A549 (cell line): Measurements from ENCODE around the gene PTPA. TPM values are rescaled to one million over a fixed set of nuclear protein-coding genes. Genes with fewer than 3 reads are reported as not detected.

Experiments used
- ATAC-seq, 2 experiments: fragments of 200-7000 bp in 1 of 2; fragments of >200 bp in 1 of 2; cut with Nextera tagmentation in 1 of 2; cut with Tn5 transposase in 1 of 2; 3 replicates each; pipeline versions ENCODE4 v1.8.0 to v1.9.1; 2018 to 2020; ENCODE audit warnings: mild to moderate bottlenecking in 1 of 2, moderate library complexity in 1 of 2
- CTCF ChIA-PET: fragments of 300-600 bp; sonication (Branson Sonifier 250); formaldehyde crosslinking; extraction: SDS; loops from one replicate; lab custom pipeline; 2021; ENCODE audit warnings: antibody characterized with exemption, inconsistent platforms; lab: Yijun Ruan, JAX
- POLR2A ChIA-PET: fragments of 350-600 bp; formaldehyde crosslinking; extraction: SDS; loops from one replicate; lab custom pipeline; 2021; ENCODE audit warnings: antibody characterized with exemption, inconsistent platforms; lab: Yijun Ruan, JAX
- DNase-seq, 2 experiments: peaks; one replicate each; pipeline versions ENCODE4 v3.0.0 to v3.0.0-alpha.2; 2011 to 2016; ENCODE audit warnings: low read depth in 1 of 2, low spot score in 1 of 2
- FAIRE-seq: peaks from 2 replicates; lab custom pipeline; 2011; peaks lifted over from hg19 to GRCh38; lab: Jason Lieb, UNC
- H3K27ac ChIP-seq, 2 experiments: fragments of >200 bp; sonication (Bioruptor Twin); formaldehyde crosslinking; 3 replicates each; pipeline ENCODE4 v1.5.1; 2016 to 2017
- H3K4me1 ChIP-seq: fragments of >200 bp; sonication (Bioruptor Twin); formaldehyde crosslinking; 3 replicates; pipeline ENCODE4 v1.6.1; 2016
- H3K4me2 ChIP-seq: fragments of >200 bp; sonication (Bioruptor Twin); formaldehyde crosslinking; 3 replicates; pipeline ENCODE4 v1.6.1; 2016
- H3K4me3 ChIP-seq: fragments of >200 bp; sonication (Bioruptor Twin); formaldehyde crosslinking; 3 replicates; pipeline ENCODE4 v1.5.1; 2016
- H3K9me3 ChIP-seq: fragments of >200 bp; sonication (Bioruptor Twin); formaldehyde crosslinking; 3 replicates; pipeline ENCODE4 v1.6.1; 2016
- CEBPB ChIP-seq, 2 experiments: fragments of >200 bp in 1 of 2; sonication (Bioruptor Twin) in 1 of 2; formaldehyde crosslinking in 1 of 2; IDR thresholded peaks; 2 replicates each; pipeline ENCODE4 v1.6.1; 2012 to 2016
- CHD4 ChIP-seq: fragments of 200-600 bp; sonication (generic); IDR thresholded peaks from 2 replicates; pipeline ENCODE4 v1.6.1; 2016; ENCODE audit warnings: antibody characterized with exemption, mild to moderate bottlenecking, borderline replicate concordance
- E2F6 ChIP-seq: IDR thresholded peaks from 2 replicates; pipeline ENCODE4 v1.6.1; 2012; ENCODE audit warnings: low read depth, borderline replicate concordance
- HDAC2 ChIP-seq: fragments of 200-600 bp; sonication (generic); IDR thresholded peaks from 2 replicates; pipeline ENCODE4 v1.6.1; 2016
- HEYL ChIP-seq: fragments of 250-450 bp; sonication (Bioruptor Pico); IDR thresholded peaks from 2 replicates; pipeline ENCODE4 v1.8.0; 2021; ENCODE audit warnings: mild to moderate bottlenecking, moderate library complexity
- HOXA7 ChIP-seq: fragments of 250-450 bp; sonication (Bioruptor Pico); IDR thresholded peaks from 2 replicates; pipeline ENCODE4 v1.5.0; 2020; ENCODE audit warnings: mild to moderate bottlenecking, moderate library complexity
- NPAS2 ChIP-seq: fragments of 250-450 bp; sonication (Bioruptor Pico); IDR thresholded peaks from 2 replicates; pipeline ENCODE4 v1.8.0; 2022; ENCODE audit warnings: mild to moderate bottlenecking, moderate library complexity, borderline replicate concordance
- PHF8 ChIP-seq: fragments of 200-600 bp; sonication (generic); IDR thresholded peaks from 2 replicates; pipeline ENCODE4 v1.6.1; 2016; ENCODE audit warnings: low read depth, mild to moderate bottlenecking, antibody characterized with exemption, moderate library complexity, borderline replicate concordance
- POLR2A ChIP-seq: IDR thresholded peaks from 2 replicates; pipeline ENCODE4 v1.6.1; 2012; ENCODE audit warnings: mild to moderate bottlenecking, low read length
- RAD21 ChIP-seq, 2 experiments: fragments of >200 bp in 1 of 2; sonication (Bioruptor Twin) in 1 of 2; formaldehyde crosslinking in 1 of 2; IDR thresholded peaks in 1 of 2; conservative IDR thresholded peaks in 1 of 2; 2 replicates in 1 of 2; 3 replicates in 1 of 2; pipeline ENCODE4 v1.6.1; 2012 to 2018; ENCODE audit warnings: inconsistent platforms in 1 of 2
- REST ChIP-seq: fragments of 200-600 bp; sonication (generic); IDR thresholded peaks from 2 replicates; pipeline ENCODE4 v1.6.1; 2016; ENCODE audit warnings: antibody characterized with exemption, mild to moderate bottlenecking, moderate library complexity
- RNF2 ChIP-seq: fragments of 200-600 bp; sonication (generic); IDR thresholded peaks from 2 replicates; pipeline ENCODE4 v1.6.1; 2016; ENCODE audit warnings: low read depth, mild to moderate bottlenecking, antibody characterized with exemption, moderate library complexity, borderline replicate concordance
- SMC3 ChIP-seq: fragments of >200 bp; sonication (Bioruptor Twin); formaldehyde crosslinking; IDR thresholded peaks from 3 replicates; pipeline ENCODE4 v1.6.1; 2018; ENCODE audit warnings: inconsistent platforms
- ZC3H11A ChIP-seq: fragments of 450-650 bp; IDR thresholded peaks from 2 replicates; pipeline ENCODE4 v1.6.1; 2014; ENCODE audit warnings: antibody characterized with exemption, mild to moderate bottlenecking
- ZNF302 ChIP-seq: fragments of 250-450 bp; sonication (Bioruptor Pico); IDR thresholded peaks from 2 replicates; pipeline ENCODE4 v1.9.0; 2021; ENCODE audit warnings: inconsistent platforms, mild to moderate bottlenecking, moderate library complexity
- WGBS: methylation state at CpG from one replicate; pipeline ENCODE4 v1.1.6; 2017; ENCODE audit errors: missing lambda C conversion rate; 5-methylcytosine and 5-hydroxymethylcytosine counted together
- polyA plus RNA-seq, 4 experiments: library from polyadenylated mRNA; depleted of rRNA in 3 of 4; stranded (reverse); fragments of >200 nt; fragmentation: RNase III in 1 of 4; extraction: RNeasy Plus Mini Kit Qiagen cat#74134 plus additional on column Dnase treatment in 1 of 4; gene quantifications; 2 replicates in 3 of 4; 3 replicates in 1 of 4; pipeline ENCODE4 v1.2.3, GENCODE V29; 2011 to 2017
- TF ChIP-seq, protein P1 (sequence below): IDR thresholded peaks from 2 replicates; pipeline ENCODE4 v1.6.1; 2012

The PTPA gene
- polyA plus RNA-seq, 2 of the 4 experiments (the other 2 are of a cell fraction) = 140 to 161 TPM

DNA sequence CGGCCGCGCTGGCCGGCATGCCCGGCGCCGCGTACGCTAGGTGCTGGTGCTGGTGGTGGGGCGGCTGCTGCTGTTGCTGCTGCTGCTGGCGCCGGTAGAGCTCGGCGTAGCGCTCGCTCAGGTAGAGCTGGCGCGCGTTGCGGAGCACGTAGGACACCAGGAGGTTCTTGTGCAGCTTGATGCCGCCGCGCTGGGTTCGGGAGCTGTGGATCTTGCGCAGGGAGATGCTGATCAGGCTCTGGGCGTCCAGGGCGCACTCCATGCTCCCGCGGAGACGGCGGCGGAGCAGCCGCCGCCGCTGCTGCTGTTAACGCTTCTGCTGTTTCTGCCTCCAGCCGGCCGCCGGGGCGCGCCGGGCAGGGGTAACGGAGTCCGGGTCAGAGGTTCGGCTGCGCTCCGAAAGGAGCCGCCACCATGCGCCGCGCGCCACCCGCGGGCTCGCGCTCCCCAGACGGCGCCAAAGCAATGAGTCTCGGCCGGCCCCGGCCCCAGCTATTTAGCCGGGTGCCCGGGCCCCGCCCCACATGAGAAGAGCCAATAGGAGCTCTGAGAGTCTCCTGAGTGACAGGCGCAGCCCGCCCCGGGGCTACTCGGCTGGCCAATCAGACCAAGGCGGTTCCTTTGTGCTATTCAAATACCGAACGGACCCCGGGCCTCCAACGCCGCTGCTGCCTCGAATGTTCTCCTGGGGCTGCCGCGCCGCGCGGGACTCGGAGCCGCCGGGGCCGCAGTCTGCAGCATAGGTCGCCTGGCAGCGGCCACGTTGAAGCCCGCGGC is 66.8 kb downstream of the PTPA start, which contains the start of gene IER5L (continued):
- TF ChIP-seq HOXA7 (CRISPR knock-in tag) = no peak; the same call in 1 of the 2 replicates
- no peak for TF ChIP-seq CHD4
- TF ChIP-seq RAD21 (conservative IDR thresholded peaks at IDR 0.05 in 1 of 2, IDR thresholded peaks at IDR 0.05 in 1 of 2) = peak in 1 of 2 experiments; percentile 43; a peak in 2 of 5 replicates
- TF ChIP-seq HDAC2 = no peak
- no peak for TF ChIP-seq ZC3H11A
- TF ChIP-seq, protein P1, sequence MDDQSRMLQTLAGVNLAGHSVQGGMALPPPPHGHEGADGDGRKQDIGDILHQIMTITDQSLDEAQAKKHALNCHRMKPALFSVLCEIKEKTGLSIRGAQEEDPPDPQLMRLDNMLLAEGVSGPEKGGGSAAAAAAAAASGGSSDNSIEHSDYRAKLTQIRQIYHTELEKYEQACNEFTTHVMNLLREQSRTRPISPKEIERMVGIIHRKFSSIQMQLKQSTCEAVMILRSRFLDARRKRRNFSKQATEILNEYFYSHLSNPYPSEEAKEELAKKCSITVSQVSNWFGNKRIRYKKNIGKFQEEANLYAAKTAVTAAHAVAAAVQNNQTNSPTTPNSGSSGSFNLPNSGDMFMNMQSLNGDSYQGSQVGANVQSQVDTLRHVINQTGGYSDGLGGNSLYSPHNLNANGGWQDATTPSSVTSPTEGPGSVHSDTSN = peak; percentile 99
- peak; percentile 97 for TF ChIP-seq RNF2
- TF ChIP-seq PHF8 = 0 out of 2 replicates have a peak, but pooled peaks have one; percentile 47
- no peak for TF ChIP-seq HEYL (CRISPR knock-in tag)

GRCh38 chr9:129178568-129179382 is 67.6 kb downstream of the PTPA start:
- Histone ChIP-seq H3K9me3 (no peaks in the 10 kb centered on the region), H3K27ac (peak overlapping the region; percentile 58 to 86), H3K4me3 (peak overlapping the region; percentile 87), H3K4me2 (peak overlapping the region; percentile 94), H3K4me1 (peaks cover 55% of the 10 kb centered on the region)
- ChIA-PET CTCF (interaction anchor here (0.6 to 38.0 kb wide), 15 partner anchors 9 to 446 kb away, joined by 3 to 1029 read pairs (median 4); no protein-coding TSS in a partner anchor), POLR2A (interaction anchor here (0.5 to 7.3 kb wide), 52 partner anchors 9 to 446 kb away, joined by 3 to 171 read pairs (median 4); partner anchors contain the start of gene NTMT1)
- no peak for FAIRE-seq
- no peak for DNase-seq
- WGBS = 45% methylated on average over 30 of the region's 45 CpGs
- TF ChIP-seq E2F6 (peak; percentile 2; the same call in 1 of the 2 replicates), SMC3 (no peak), NPAS2 (CRISPR knock-in tag) (no peak), CEBPB (IDR thresholded peaks at IDR 0.05) (no peak), ZNF302 (CRISPR knock-in tag) (no peak), REST (no peak), POLR2A (no peak)
- ATAC-seq = no peak
